Pons (tissue), 1 donor: ENCODE results near the gene USP32.
A peak's percentile ranks its signal among the peaks of the same experiment; 100 is the strongest.
"Not testable (repeated sequence)": the region's sequence is repeated elsewhere in the genome, so short reads cannot be mapped to it uniquely, and the experiment has no call there.

Experiments
- DNase-seq: peaks from one replicate; pipeline ENCODE4 v3.0.0-alpha.2; 2016; ENCODE audit warnings: low spot score

Gene USP32

GRCh38 chr17:60410001-60410400 lies 18.1 kb upstream of the USP32 start:
- DNase-seq = no peak

- DNase-seq = no peak
Observed at GRCh38 chr17:60406887-60407286, 15.0 kb upstream of the USP32 start.

- DNase-seq = no peak
Observed at GRCh38 chr17:60403962-60404361, 12.0 kb upstream of the USP32 start.

- no peak for DNase-seq
Observed at GRCh38 chr17:60403523-60403810, 11.5 kb upstream of the USP32 start.

GRCh38 chr17:60401819-60402218 lies 9.9 kb upstream of the USP32 start:
- no peak for DNase-seq

GRCh38 chr17:60398227-60398959 lies 6.5 kb upstream of the USP32 start:
- DNase-seq = peak; percentile 66

GRCh38 chr17:60396412-60396811 lies 4.5 kb upstream of the USP32 start:
- no peak for DNase-seq

- no peak for DNase-seq
Observed at GRCh38 chr17:60395508-60396065, 3.7 kb upstream of the USP32 start.

- DNase-seq = no peak
Observed at GRCh38 chr17:60393840-60394723, 2.1 kb upstream of the USP32 start.

GRCh38 chr17:60392845-60393702 lies 1.1 kb upstream of the USP32 start:
- DNase-seq = peak; percentile 63

GRCh38 chr17:60391471-60392041 lies 377 bp downstream of the USP32 start:
- DNase-seq = no peak

GRCh38 chr17:60390925-60391470 lies 935 bp downstream of the USP32 start:
- peak; percentile 78 for DNase-seq

- peak; percentile 37 for DNase-seq
Observed at GRCh38 chr17:60390186-60390585, 1.7 kb downstream of the USP32 start.

- no peak for DNase-seq
Observed at GRCh38 chr17:60388742-60389141, 3.2 kb downstream of the USP32 start.

GRCh38 chr17:60387666-60388065 lies 4.3 kb downstream of the USP32 start:
- DNase-seq = no peak

GRCh38 chr17:60386147-60387058 lies 5.5 kb downstream of the USP32 start:
- DNase-seq = peak; percentile 89

GRCh38 chr17:60384921-60385320 lies 7.0 kb downstream of the USP32 start:
- DNase-seq = not testable (repeated sequence)

- no peak for DNase-seq
Observed at GRCh38 chr17:60383379-60383778, 8.6 kb downstream of the USP32 start.

GRCh38 chr17:60381958-60382357 lies 10.0 kb downstream of the USP32 start:
- no peak for DNase-seq

GRCh38 chr17:60379461-60379860 lies 12.5 kb downstream of the USP32 start:
- not testable (repeated sequence) for DNase-seq
